ENCODE data around the gene ZBED6.

Gene ZBED6

GRCh38 chr1:203797948-203798655 lies 2.7 kb downstream of the ZBED6 start:
- DNase-seq: no peak
- no peaks in the 10 kb centered on the region for H3K9me3 ChIP-seq (replicated peaks; ENCODE audit: insufficient read depth, low read length)
- no peaks in the 10 kb centered on the region for H3F3A ChIP-seq (ENCODE audit: insufficient read depth, low read length)
- TF ChIP-seq EZH2phosphoT487 (IDR thresholded peaks at IDR 0.05; ENCODE audit: low read length) (no peak), EZH2 (optimal IDR thresholded peaks at IDR 0.05; ENCODE audit: low read depth, low read length) (no peak)
- TF ChIP-seq, protein P1, sequence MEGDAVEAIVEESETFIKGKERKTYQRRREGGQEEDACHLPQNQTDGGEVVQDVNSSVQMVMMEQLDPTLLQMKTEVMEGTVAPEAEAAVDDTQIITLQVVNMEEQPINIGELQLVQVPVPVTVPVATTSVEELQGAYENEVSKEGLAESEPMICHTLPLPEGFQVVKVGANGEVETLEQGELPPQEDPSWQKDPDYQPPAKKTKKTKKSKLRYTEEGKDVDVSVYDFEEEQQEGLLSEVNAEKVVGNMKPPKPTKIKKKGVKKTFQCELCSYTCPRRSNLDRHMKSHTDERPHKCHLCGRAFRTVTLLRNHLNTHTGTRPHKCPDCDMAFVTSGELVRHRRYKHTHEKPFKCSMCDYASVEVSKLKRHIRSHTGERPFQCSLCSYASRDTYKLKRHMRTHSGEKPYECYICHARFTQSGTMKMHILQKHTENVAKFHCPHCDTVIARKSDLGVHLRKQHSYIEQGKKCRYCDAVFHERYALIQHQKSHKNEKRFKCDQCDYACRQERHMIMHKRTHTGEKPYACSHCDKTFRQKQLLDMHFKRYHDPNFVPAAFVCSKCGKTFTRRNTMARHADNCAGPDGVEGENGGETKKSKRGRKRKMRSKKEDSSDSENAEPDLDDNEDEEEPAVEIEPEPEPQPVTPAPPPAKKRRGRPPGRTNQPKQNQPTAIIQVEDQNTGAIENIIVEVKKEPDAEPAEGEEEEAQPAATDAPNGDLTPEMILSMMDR (IDR thresholded peaks at IDR 0.05; ENCODE audit: low read length): no peak
- H3K36me3 ChIP-seq (replicated peaks; ENCODE audit: insufficient read depth, low read length): peaks cover 14% of the 10 kb centered on the region
- H3K79me2 ChIP-seq (ENCODE audit: low read length): peaks cover 76% of the 10 kb centered on the region
- no peaks in the 10 kb centered on the region for H3K9me2 ChIP-seq (replicated peaks; ENCODE audit: insufficient read depth, low read length)
- H4K20me1 ChIP-seq (ENCODE audit: insufficient read depth, low read length): peaks cover 40% of the 10 kb centered on the region
- no peak overlapping the region for H3K9ac ChIP-seq (ENCODE audit: low read length)
- H3K4me2 ChIP-seq (ENCODE audit: low read depth, low read length): no peak overlapping the region
- no peak overlapping the region for H3K4me3 ChIP-seq (ENCODE audit: low read length)
- no peaks in the 10 kb centered on the region for H3K27me3 ChIP-seq (replicated peaks; ENCODE audit: insufficient read depth, low read length)
- no peak overlapping the region for H3K27ac ChIP-seq (ENCODE audit: low read length)
- peaks cover 36% of the 10 kb centered on the region for H3K4me1 ChIP-seq (ENCODE audit: low read length)
- no peak overlapping the region for H2AFZ ChIP-seq (ENCODE audit: low read length)

- no peak overlapping the region for H2AFZ ChIP-seq (ENCODE audit: low read length)
- H3F3A ChIP-seq (ENCODE audit: insufficient read depth, low read length): no peaks in the 10 kb centered on the region
- peaks cover 86% of the 10 kb centered on the region for H3K79me2 ChIP-seq (ENCODE audit: low read length)
- no peaks in the 10 kb centered on the region for H3K27me3 ChIP-seq (replicated peaks; ENCODE audit: insufficient read depth, low read length)
- no peak for DNase-seq
- no peak overlapping the region for H3K9ac ChIP-seq (ENCODE audit: low read length)
- peaks cover 40% of the 10 kb centered on the region for H4K20me1 ChIP-seq (ENCODE audit: insufficient read depth, low read length)
- no peak overlapping the region for H3K4me3 ChIP-seq (ENCODE audit: low read length)
- H3K27ac ChIP-seq (ENCODE audit: low read length): no peak overlapping the region
- H3K9me2 ChIP-seq (replicated peaks; ENCODE audit: insufficient read depth, low read length): no peaks in the 10 kb centered on the region
- H3K4me1 ChIP-seq (ENCODE audit: low read length): peaks cover 36% of the 10 kb centered on the region
- H3K36me3 ChIP-seq (replicated peaks; ENCODE audit: insufficient read depth, low read length): peaks cover 14% of the 10 kb centered on the region
- TF ChIP-seq, protein P1 (IDR thresholded peaks at IDR 0.05; ENCODE audit: low read length): no peak
- TF ChIP-seq EZH2 (optimal IDR thresholded peaks at IDR 0.05; ENCODE audit: low read depth, low read length): no peak
- no peak for TF ChIP-seq EZH2phosphoT487 (IDR thresholded peaks at IDR 0.05; ENCODE audit: low read length)
- no peaks in the 10 kb centered on the region for H3K9me3 ChIP-seq (replicated peaks; ENCODE audit: insufficient read depth, low read length)
- no peak overlapping the region for H3K4me2 ChIP-seq (ENCODE audit: low read depth, low read length)
Observed at GRCh38 chr1:203799157-203799556, 3.7 kb downstream of the ZBED6 start.

GRCh38 chr1:203799971-203800370 lies 4.5 kb downstream of the ZBED6 start:
- no peak for DNase-seq
- H3K36me3 ChIP-seq (replicated peaks; ENCODE audit: insufficient read depth, low read length): peaks cover 14% of the 10 kb centered on the region

More at GRCh38 chr1:203799971-203800370, 4.5 kb downstream of the ZBED6 start:
- H3K27me3 ChIP-seq (replicated peaks; ENCODE audit: insufficient read depth, low read length): no peaks in the 10 kb centered on the region
- H3F3A ChIP-seq (ENCODE audit: insufficient read depth, low read length): no peaks in the 10 kb centered on the region
- H3K9me3 ChIP-seq (replicated peaks; ENCODE audit: insufficient read depth, low read length): no peaks in the 10 kb centered on the region
- H2AFZ ChIP-seq (ENCODE audit: low read length): no peak overlapping the region
- H3K4me3 ChIP-seq (ENCODE audit: low read length): no peak overlapping the region
- H3K4me1 ChIP-seq (ENCODE audit: low read length): peaks cover 36% of the 10 kb centered on the region
- peaks cover 40% of the 10 kb centered on the region for H4K20me1 ChIP-seq (ENCODE audit: insufficient read depth, low read length)
- H3K4me2 ChIP-seq (ENCODE audit: low read depth, low read length): no peak overlapping the region
- TF ChIP-seq EZH2phosphoT487 (IDR thresholded peaks at IDR 0.05; ENCODE audit: low read length): no peak
- no peak for TF ChIP-seq EZH2 (optimal IDR thresholded peaks at IDR 0.05; ENCODE audit: low read depth, low read length)
- TF ChIP-seq, protein P1 (IDR thresholded peaks at IDR 0.05; ENCODE audit: low read length): no peak
- H3K9me2 ChIP-seq (replicated peaks; ENCODE audit: insufficient read depth, low read length): no peaks in the 10 kb centered on the region
- H3K27ac ChIP-seq (ENCODE audit: low read length): no peak overlapping the region
- H3K79me2 ChIP-seq (ENCODE audit: low read length): peaks cover 95% of the 10 kb centered on the region
- no peak overlapping the region for H3K9ac ChIP-seq (ENCODE audit: low read length)

Measured in MM.1S (cell line).